Tibial nerve (tissue), 4 donors: ENCODE results near the gene ILDR2. TPM values are rescaled to one million over a fixed set of nuclear protein-coding genes. Genes with fewer than 3 reads are reported as not detected.

ENCODE experiments used
- DNase-seq, 2 donors: peaks; one replicate each; pipeline ENCODE4 v3.0.0-alpha.2; 2019; ENCODE audit warnings: low spot score in 2 of 2
- H3K27ac ChIP-seq, 4 donors: fragments of 200-600 bp; sonication (generic) in 3 of 4; one replicate each; pipeline ENCODE4 v1.5.1; 2017 to 2019; ENCODE audit warnings: mild to moderate bottlenecking in 1 of 4
- H3K27me3 ChIP-seq, 2 donors: fragments of 200-600 bp; sonication (generic) in 1 of 2; one replicate each; pipeline versions ENCODE4 v1.5.1 to v1.6.0; 2017 to 2019
- H3K36me3 ChIP-seq, 3 donors: fragments of 200-600 bp; sonication (generic); one replicate each; pipeline ENCODE4 v1.5.1; 2018 to 2019
- H3K4me1 ChIP-seq, 4 donors: fragments of 200-600 bp; sonication (generic) in 3 of 4; one replicate each; pipeline ENCODE4 v1.5.1; 2017 to 2019
- H3K4me3 ChIP-seq, 4 donors: fragments of 200-600 bp; sonication (generic) in 3 of 4; one replicate each; pipeline ENCODE4 v1.5.1; 2017 to 2019; ENCODE audit warnings: mild to moderate bottlenecking in 1 of 4, moderate library complexity in 1 of 4
- H3K9me3 ChIP-seq, 4 donors: fragments of 200-600 bp; sonication (generic) in 3 of 4; one replicate each; pipeline ENCODE4 v1.5.1; 2017 to 2019
- EP300 ChIP-seq, 2 donors: sonication (generic); formaldehyde crosslinking; IDR thresholded peaks; one replicate each; pipeline ENCODE4 v1.6.1; 2017; ENCODE audit warnings: antibody characterized with exemption in 2 of 2, mild to moderate bottlenecking in 1 of 2
- POLR2A ChIP-seq, 2 donors: fragments of 450-650 bp; IDR thresholded peaks; one replicate each; pipeline ENCODE4 v1.6.1; 2017; ENCODE audit warnings: antibody characterized with exemption in 2 of 2, mild to moderate bottlenecking in 2 of 2, moderate library complexity in 2 of 2
- WGBS, 2 donors: methylation state at CpG; one replicate each; pipeline ENCODE4 v1.1.5; 2018; 5-methylcytosine and 5-hydroxymethylcytosine counted together
- total RNA-seq, 4 donors: library from RNA; depleted of rRNA; stranded (reverse); fragments of >200 nt; gene quantifications; one replicate each; pipeline ENCODE4 v1.1.0, GENCODE V29; 2016
- TF ChIP-seq, protein P1 (sequence below), 5 experiments: fragments of 200-600 bp in 3 of 5; fragments of 450-650 bp in 2 of 5; sonication (generic) in 3 of 5; IDR thresholded peaks; one replicate each; pipeline ENCODE4 v1.5.1; 2016 to 2019; ENCODE audit warnings: antibody characterized with exemption in 5 of 5, mild to moderate bottlenecking in 3 of 5, moderate library complexity in 2 of 5

ILDR2 gene
- total RNA-seq, 4 donors from 2014 or later: 4.4 to 6.7 (median 5.7) TPM

GRCh38 chr1:167012570-167012969, 37.2 kb upstream of the ILDR2 start:
- no peak for DNase-seq

GRCh38 chr1:167011560-167012191, 36.3 kb upstream of the ILDR2 start:
- Histone ChIP-seq H3K9me3 (no peaks in the 10 kb centered on the region), H3K27me3 (no peaks in the 10 kb centered on the region), H3K4me1 (no peaks in the 10 kb centered on the region), H3K27ac (no peak overlapping the region), H3K36me3 (no peaks in the 10 kb centered on the region), H3K4me3 (no peak overlapping the region)
- WGBS, 2 donors: 86 to 97% methylated on average over 1 of the region's 1 CpG
- DNase-seq: no peak
- TF ChIP-seq POLR2A (IDR thresholded peaks at IDR 0.05): no peak
- no peak for TF ChIP-seq EP300 (IDR thresholded peaks at IDR 0.05)
- TF ChIP-seq, protein P1, sequence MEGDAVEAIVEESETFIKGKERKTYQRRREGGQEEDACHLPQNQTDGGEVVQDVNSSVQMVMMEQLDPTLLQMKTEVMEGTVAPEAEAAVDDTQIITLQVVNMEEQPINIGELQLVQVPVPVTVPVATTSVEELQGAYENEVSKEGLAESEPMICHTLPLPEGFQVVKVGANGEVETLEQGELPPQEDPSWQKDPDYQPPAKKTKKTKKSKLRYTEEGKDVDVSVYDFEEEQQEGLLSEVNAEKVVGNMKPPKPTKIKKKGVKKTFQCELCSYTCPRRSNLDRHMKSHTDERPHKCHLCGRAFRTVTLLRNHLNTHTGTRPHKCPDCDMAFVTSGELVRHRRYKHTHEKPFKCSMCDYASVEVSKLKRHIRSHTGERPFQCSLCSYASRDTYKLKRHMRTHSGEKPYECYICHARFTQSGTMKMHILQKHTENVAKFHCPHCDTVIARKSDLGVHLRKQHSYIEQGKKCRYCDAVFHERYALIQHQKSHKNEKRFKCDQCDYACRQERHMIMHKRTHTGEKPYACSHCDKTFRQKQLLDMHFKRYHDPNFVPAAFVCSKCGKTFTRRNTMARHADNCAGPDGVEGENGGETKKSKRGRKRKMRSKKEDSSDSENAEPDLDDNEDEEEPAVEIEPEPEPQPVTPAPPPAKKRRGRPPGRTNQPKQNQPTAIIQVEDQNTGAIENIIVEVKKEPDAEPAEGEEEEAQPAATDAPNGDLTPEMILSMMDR (IDR thresholded peaks at IDR 0.05): no peak

More at GRCh38 chr1:167012570-167012969, 37.2 kb upstream of the ILDR2 start:
- Histone ChIP-seq H3K27ac (no peak overlapping the region), H3K4me1 (no peaks in the 10 kb centered on the region), H3K36me3 (no peaks in the 10 kb centered on the region), H3K9me3 (no peaks in the 10 kb centered on the region), H3K4me3 (no peak overlapping the region), H3K27me3 (no peaks in the 10 kb centered on the region)
- TF ChIP-seq, protein P1 (IDR thresholded peaks at IDR 0.05): no peak
- WGBS, 2 donors: 74 to 77% methylated on average over 2 of the region's 2 CpGs

DNA sequence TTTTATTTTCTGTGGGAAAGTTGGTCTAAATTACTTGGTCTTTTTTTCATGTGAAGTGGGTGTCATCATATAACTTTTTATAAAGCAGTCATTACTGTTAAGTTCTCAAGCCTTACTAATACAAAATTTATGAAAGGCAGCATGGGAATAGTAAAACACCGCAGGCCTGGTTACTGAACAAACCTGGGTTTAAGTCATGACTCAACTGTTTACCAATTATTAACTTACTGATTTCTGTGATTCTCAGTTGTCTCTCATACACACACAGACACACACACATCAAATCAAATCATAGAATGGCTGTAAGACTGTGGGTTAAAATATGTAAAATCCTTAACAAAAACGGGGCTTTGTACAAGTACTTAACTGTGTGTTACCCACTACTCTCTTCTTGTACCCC, 28.4 kb upstream of the ILDR2 start:
- no peak overlapping the region for H3K27ac ChIP-seq
- H3K27me3 ChIP-seq: no peaks in the 10 kb centered on the region
- no peaks in the 10 kb centered on the region for H3K4me1 ChIP-seq
- H3K9me3 ChIP-seq: peaks cover 0 to 7% (median 2%) of the 10 kb centered on the region in 4 donors
- no peak overlapping the region for H3K4me3 ChIP-seq
- no peak for DNase-seq
- TF ChIP-seq POLR2A (IDR thresholded peaks at IDR 0.05) (no peak), EP300 (IDR thresholded peaks at IDR 0.05) (no peak)
- TF ChIP-seq, protein P1 (IDR thresholded peaks at IDR 0.05): no peak
- no peaks in the 10 kb centered on the region for H3K36me3 ChIP-seq
- WGBS, 2 donors: 48 to 64% methylated on average over 2 of the region's 2 CpGs

DNA sequence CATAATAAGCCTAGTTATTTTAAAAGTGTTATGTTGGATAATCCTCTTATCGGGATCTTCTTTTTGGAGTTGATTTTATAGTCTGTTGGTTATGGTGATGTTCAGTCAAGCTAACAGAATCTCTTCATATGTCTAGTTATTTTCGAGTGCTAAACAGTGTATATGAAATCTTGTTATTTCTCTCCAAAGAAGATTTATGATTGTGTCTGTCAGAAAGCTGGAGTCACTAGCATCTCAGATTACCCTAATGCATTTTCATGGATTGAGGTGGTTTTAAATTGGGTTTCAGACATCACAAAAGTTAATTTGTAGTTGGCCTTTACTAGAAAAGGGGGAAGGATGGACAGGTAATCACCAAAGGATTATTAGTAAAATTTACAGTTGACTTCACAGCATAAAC, 27.0 kb upstream of the ILDR2 start:
- no peaks in the 10 kb centered on the region for H3K27me3 ChIP-seq
- no peaks in the 10 kb centered on the region for H3K36me3 ChIP-seq
- no peak for TF ChIP-seq EP300 (IDR thresholded peaks at IDR 0.05)
- TF ChIP-seq POLR2A (IDR thresholded peaks at IDR 0.05): no peak
- TF ChIP-seq, protein P1 (IDR thresholded peaks at IDR 0.05): no peak
- no peak overlapping the region for H3K4me3 ChIP-seq
- H3K9me3 ChIP-seq: peaks cover 0 to 7% (median 2%) of the 10 kb centered on the region in 4 donors
- no peak overlapping the region for H3K27ac ChIP-seq
- no peak for DNase-seq
- 87 to 89% methylated on average over 2 of the region's 2 CpGs for WGBS, 2 donors
- H3K4me1 ChIP-seq: no peaks in the 10 kb centered on the region

DNA sequence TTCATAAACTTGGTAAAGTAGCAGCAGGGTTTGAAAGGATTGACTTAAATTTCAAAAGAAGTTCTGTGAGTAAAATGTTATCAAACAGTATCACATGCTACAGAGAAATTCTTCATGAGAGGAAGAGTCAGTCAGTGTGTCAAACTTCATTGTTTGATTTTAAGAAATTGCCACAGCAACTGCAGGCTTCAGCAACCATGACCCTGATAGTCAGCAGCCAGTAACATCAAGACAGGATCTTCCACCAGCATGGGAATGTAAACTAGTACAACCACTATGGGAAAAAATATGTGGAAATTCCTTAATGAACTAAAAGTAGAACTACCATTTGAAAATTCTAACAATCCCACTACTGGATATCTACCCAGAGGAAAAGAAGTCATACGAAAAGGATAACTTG, 25.2 kb upstream of the ILDR2 start:
- H3K36me3 ChIP-seq: no peaks in the 10 kb centered on the region
- TF ChIP-seq POLR2A (IDR thresholded peaks at IDR 0.05) (no peak), EP300 (IDR thresholded peaks at IDR 0.05) (no peak)
- TF ChIP-seq, protein P1 (IDR thresholded peaks at IDR 0.05): no peak
- WGBS, 2 donors: 93 to 96% methylated on average over 1 of the region's 1 CpG

More for the DNA sequence above, 25.2 kb upstream of the ILDR2 start:
- no peak overlapping the region for H3K27ac ChIP-seq
- H3K4me1 ChIP-seq: no peaks in the 10 kb centered on the region
- H3K27me3 ChIP-seq: no peaks in the 10 kb centered on the region
- peaks cover 0 to 7% (median 2%) of the 10 kb centered on the region in 4 donors for H3K9me3 ChIP-seq
- no peak overlapping the region for H3K4me3 ChIP-seq
- no peak for DNase-seq
